T-helper 1 cell treated with Interleukin-12 subunit alpha and Interleukin-12 subunit beta and Interleukin-4 antibody, amounts not matched to agents 30 μg/mL and 1 μg/mL, for 36 hours (primary cell): ENCODE results near the gene RNASEH2B.

Experiments used
- H3K27ac Mint-ChIP-seq: one replicate; pipeline ENCODE4 v1.8.0; 2021; ENCODE audit warnings: mild to moderate bottlenecking, mixed read lengths
- H3K27me3 Mint-ChIP-seq: one replicate; pipeline ENCODE4 v1.8.0; 2021; ENCODE audit warnings: low read depth, mixed read lengths
- H3K36me3 Mint-ChIP-seq: one replicate; pipeline ENCODE4 v1.8.0; 2021; ENCODE audit warnings: low read depth, mixed read lengths
- H3K4me1 Mint-ChIP-seq: one replicate; pipeline ENCODE4 v1.8.0; 2021; ENCODE audit warnings: low read depth, mixed read lengths
- H3K4me3 Mint-ChIP-seq: one replicate; pipeline ENCODE4 v1.8.0; 2021; ENCODE audit warnings: mild to moderate bottlenecking, moderate library complexity, mixed read lengths
- H3K9me3 Mint-ChIP-seq: one replicate; pipeline ENCODE4 v1.8.0; 2021; ENCODE audit warnings: mixed read lengths

RNASEH2B gene

GRCh38 chr13:50940509-50940908 lies 30.9 kb downstream of the RNASEH2B start:
- H3K4me1 Mint-ChIP-seq = peaks cover 1% of the 10 kb centered on the region
- H3K27ac Mint-ChIP-seq = no peak overlapping the region

DNA sequence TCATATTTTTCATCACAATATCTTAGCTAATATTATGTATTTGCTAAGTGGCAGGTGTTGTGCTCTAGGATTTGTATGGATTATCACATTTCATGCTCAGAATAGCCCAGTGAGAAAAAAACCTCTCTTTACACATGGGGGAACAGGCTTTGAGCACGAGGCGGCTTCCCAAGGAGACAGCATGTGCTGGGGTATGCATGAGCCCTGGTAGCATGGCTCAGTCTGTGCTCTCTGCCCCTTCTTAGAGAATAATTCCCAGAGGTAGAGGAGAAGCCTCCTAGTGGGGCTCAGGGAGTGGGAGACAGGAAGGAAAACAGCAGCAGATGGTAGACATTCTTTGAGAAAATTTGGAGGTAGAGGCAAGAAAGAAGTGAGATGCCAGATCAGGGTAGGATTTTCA lies 31.6 kb downstream of the RNASEH2B start:
- no peak overlapping the region for H3K27ac Mint-ChIP-seq

More at GRCh38 chr13:50940509-50940908, 30.9 kb downstream of the RNASEH2B start:
- no peaks in the 10 kb centered on the region for H3K27me3 Mint-ChIP-seq
- H3K9me3 Mint-ChIP-seq = peaks cover 9% of the 10 kb centered on the region
- peaks cover 55% of the 10 kb centered on the region for H3K36me3 Mint-ChIP-seq
- H3K4me3 Mint-ChIP-seq = no peak overlapping the region

GRCh38 chr13:50942630-50943311 lies 33.2 kb downstream of the RNASEH2B start:
- peaks cover 45% of the 10 kb centered on the region for H3K36me3 Mint-ChIP-seq
- no peaks in the 10 kb centered on the region for H3K27me3 Mint-ChIP-seq
- H3K4me1 Mint-ChIP-seq = peaks cover 1% of the 10 kb centered on the region
- no peak overlapping the region for H3K27ac Mint-ChIP-seq
- H3K9me3 Mint-ChIP-seq = peaks cover 3% of the 10 kb centered on the region
- no peak overlapping the region for H3K4me3 Mint-ChIP-seq

More for the DNA sequence above, 31.6 kb downstream of the RNASEH2B start:
- peaks cover 5% of the 10 kb centered on the region for H3K9me3 Mint-ChIP-seq
- no peaks in the 10 kb centered on the region for H3K27me3 Mint-ChIP-seq
- H3K4me3 Mint-ChIP-seq = no peak overlapping the region
- peaks cover 51% of the 10 kb centered on the region for H3K36me3 Mint-ChIP-seq
- H3K4me1 Mint-ChIP-seq = peaks cover 1% of the 10 kb centered on the region

GRCh38 chr13:50945669-50946068 lies 36.1 kb downstream of the RNASEH2B start:
- Mint-ChIP-seq H3K4me3 (no peak overlapping the region), H3K27me3 (no peaks in the 10 kb centered on the region), H3K4me1 (peaks cover 1% of the 10 kb centered on the region), H3K27ac (no peak overlapping the region), H3K36me3 (peaks cover 49% of the 10 kb centered on the region), H3K9me3 (no peaks in the 10 kb centered on the region)

GRCh38 chr13:50948601-50949000 lies 39.0 kb downstream of the RNASEH2B start:
- Mint-ChIP-seq H3K9me3 (no peaks in the 10 kb centered on the region), H3K27me3 (no peaks in the 10 kb centered on the region), H3K27ac (no peak overlapping the region), H3K4me3 (no peak overlapping the region), H3K4me1 (peaks cover 1% of the 10 kb centered on the region), H3K36me3 (peaks cover 45% of the 10 kb centered on the region)

DNA sequence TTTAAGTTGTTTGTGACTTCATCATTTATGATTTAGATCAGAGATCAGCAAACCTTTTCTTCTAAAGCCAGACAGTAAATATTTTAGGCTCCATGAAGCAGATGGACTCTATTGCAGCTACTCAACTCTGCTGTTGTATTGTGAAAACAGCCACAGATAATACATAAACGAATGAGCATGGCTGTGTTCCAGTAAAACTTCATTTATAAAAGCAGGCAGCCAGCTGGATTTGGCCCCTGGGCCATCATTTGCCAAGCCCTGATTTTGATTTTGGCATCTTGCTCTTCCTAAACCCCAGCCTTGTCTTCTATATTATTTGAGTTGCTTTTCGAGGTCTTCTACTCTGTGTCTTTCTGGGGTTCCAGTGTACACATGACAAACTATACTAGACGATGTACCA lies 41.3 kb downstream of the RNASEH2B start:
- no peak overlapping the region for H3K4me3 Mint-ChIP-seq
- no peaks in the 10 kb centered on the region for H3K9me3 Mint-ChIP-seq
- peaks cover 39% of the 10 kb centered on the region for H3K36me3 Mint-ChIP-seq
- H3K4me1 Mint-ChIP-seq = no peaks in the 10 kb centered on the region
- H3K27me3 Mint-ChIP-seq = no peaks in the 10 kb centered on the region
- no peak overlapping the region for H3K27ac Mint-ChIP-seq

- Mint-ChIP-seq H3K27me3 (no peaks in the 10 kb centered on the region), H3K27ac (no peak overlapping the region), H3K4me3 (no peak overlapping the region), H3K4me1 (no peaks in the 10 kb centered on the region), H3K9me3 (no peaks in the 10 kb centered on the region), H3K36me3 (peaks cover 39% of the 10 kb centered on the region)
Measured at GRCh38 chr13:50951366-50951765, 41.8 kb downstream of the RNASEH2B start.

DNA sequence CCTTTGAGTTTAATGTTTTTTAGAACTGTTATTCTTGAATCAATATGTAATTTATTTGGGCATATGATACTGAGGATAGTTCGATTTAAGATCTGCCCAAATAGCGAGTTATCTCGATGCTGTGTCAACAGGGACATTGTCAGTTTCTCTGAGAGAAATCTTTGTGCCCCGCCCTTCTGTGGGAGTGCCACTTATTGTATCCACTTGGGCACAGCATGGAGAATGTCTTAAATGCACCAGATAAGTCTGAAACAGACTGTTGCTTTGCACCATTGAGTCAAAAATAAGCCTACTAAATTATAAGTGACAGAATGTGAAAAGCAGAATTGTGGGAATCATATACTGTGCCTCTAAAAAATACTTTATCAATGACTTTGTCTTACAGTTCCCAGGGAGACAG lies 45.6 kb downstream of the RNASEH2B start:
- H3K4me3 Mint-ChIP-seq = no peak overlapping the region
- H3K9me3 Mint-ChIP-seq = no peaks in the 10 kb centered on the region
- no peaks in the 10 kb centered on the region for H3K27me3 Mint-ChIP-seq
- H3K4me1 Mint-ChIP-seq = peaks cover 3% of the 10 kb centered on the region
- H3K27ac Mint-ChIP-seq = no peak overlapping the region
- H3K36me3 Mint-ChIP-seq = peaks cover 38% of the 10 kb centered on the region

GRCh38 chr13:50955798-50956197 lies 46.2 kb downstream of the RNASEH2B start:
- Mint-ChIP-seq H3K4me3 (no peak overlapping the region), H3K4me1 (peaks cover 3% of the 10 kb centered on the region), H3K27me3 (no peaks in the 10 kb centered on the region), H3K36me3 (peaks cover 36% of the 10 kb centered on the region), H3K9me3 (no peaks in the 10 kb centered on the region), H3K27ac (no peak overlapping the region)

- no peaks in the 10 kb centered on the region for H3K9me3 Mint-ChIP-seq
- no peak overlapping the region for H3K4me3 Mint-ChIP-seq
- no peaks in the 10 kb centered on the region for H3K27me3 Mint-ChIP-seq
- no peak overlapping the region for H3K27ac Mint-ChIP-seq
- H3K4me1 Mint-ChIP-seq = peaks cover 3% of the 10 kb centered on the region
- H3K36me3 Mint-ChIP-seq = peaks cover 40% of the 10 kb centered on the region
Measured at GRCh38 chr13:50957620-50958019, 48.0 kb downstream of the RNASEH2B start.

DNA sequence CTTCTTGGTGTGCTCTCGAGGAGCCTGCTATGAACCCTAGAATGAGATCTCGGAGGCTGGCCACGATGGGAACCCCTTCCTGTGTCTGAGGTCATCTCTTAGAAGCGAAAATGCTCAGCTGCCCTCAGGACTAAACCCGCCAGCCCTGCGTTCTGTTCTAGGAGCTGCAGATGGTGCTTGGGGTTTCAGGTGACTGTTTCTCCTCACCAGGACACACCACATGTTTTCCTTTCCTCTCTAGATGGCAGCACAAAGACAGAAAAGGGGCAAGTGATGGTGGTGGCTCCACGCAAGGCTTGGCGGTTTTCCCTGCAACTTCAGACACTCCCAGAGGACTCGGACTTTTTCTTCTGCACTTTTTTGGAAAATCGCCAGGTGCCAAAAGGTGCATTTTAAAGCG lies 60.1 kb downstream of the RNASEH2B start:
- Mint-ChIP-seq H3K4me3 (no peak overlapping the region), H3K4me1 (peaks cover 2% of the 10 kb centered on the region), H3K27ac (no peak overlapping the region), H3K9me3 (no peaks in the 10 kb centered on the region), H3K27me3 (no peaks in the 10 kb centered on the region), H3K36me3 (peaks cover 40% of the 10 kb centered on the region)

GRCh38 chr13:50970956-50971355 lies 61.4 kb downstream of the RNASEH2B start:
- peaks cover 2% of the 10 kb centered on the region for H3K4me1 Mint-ChIP-seq
- no peak overlapping the region for H3K4me3 Mint-ChIP-seq

GRCh38 chr13:50974268-50974667 lies 64.7 kb downstream of the RNASEH2B start:
- Mint-ChIP-seq H3K4me3 (no peak overlapping the region), H3K9me3 (no peaks in the 10 kb centered on the region), H3K27ac (no peak overlapping the region), H3K4me1 (peaks cover 2% of the 10 kb centered on the region), H3K36me3 (peaks cover 39% of the 10 kb centered on the region), H3K27me3 (no peaks in the 10 kb centered on the region)

More at GRCh38 chr13:50970956-50971355, 61.4 kb downstream of the RNASEH2B start:
- Mint-ChIP-seq H3K9me3 (no peaks in the 10 kb centered on the region), H3K27ac (no peak overlapping the region), H3K27me3 (no peaks in the 10 kb centered on the region), H3K36me3 (peaks cover 42% of the 10 kb centered on the region)

DNA sequence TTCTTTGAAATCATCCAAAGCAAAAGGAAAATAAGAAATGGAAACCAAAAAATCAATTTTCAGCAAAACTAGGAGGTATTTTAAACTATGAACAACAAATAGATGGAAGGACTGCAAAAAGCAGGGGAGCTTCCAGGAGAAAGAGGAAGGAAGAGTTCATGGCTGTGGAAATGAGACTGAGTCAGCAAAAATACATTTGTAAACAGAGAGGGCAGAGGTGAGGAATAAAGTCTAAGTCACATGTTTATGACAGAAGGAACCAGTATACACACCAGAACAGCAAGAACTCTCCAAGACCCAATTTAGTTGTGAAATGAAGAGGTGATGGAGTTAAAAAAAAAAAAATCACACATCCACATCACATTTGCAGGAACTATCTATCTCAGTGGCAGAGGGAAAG lies 69.6 kb downstream of the RNASEH2B start:
- Mint-ChIP-seq H3K9me3 (peaks cover 7% of the 10 kb centered on the region), H3K27me3 (no peaks in the 10 kb centered on the region), H3K4me3 (no peak overlapping the region), H3K36me3 (peaks cover 18% of the 10 kb centered on the region), H3K4me1 (no peaks in the 10 kb centered on the region), H3K27ac (no peak overlapping the region)

DNA sequence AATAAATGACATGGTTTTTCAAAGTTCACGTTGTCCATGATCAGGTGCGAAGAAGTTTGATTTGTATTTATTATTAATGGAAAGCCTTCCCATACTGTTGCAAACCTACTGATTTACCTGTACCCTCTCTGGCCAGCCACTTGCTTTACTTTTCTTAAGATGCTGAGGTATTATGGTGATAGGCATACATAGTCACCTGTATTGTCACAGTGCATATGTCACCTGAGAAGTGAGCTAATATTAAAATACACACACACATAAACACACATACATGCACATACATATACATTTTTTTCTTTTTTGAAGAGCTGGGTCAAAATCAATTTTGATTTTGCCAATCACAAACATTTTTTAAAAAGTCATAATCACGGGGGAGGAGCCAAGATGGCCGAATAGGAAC lies 72.1 kb downstream of the RNASEH2B start:
- H3K36me3 Mint-ChIP-seq = peaks cover 6% of the 10 kb centered on the region
- H3K27me3 Mint-ChIP-seq = no peaks in the 10 kb centered on the region
- H3K9me3 Mint-ChIP-seq = peaks cover 10% of the 10 kb centered on the region
- peak overlapping the region; percentile 44 for H3K4me3 Mint-ChIP-seq
- no peaks in the 10 kb centered on the region for H3K4me1 Mint-ChIP-seq
- no peak overlapping the region for H3K27ac Mint-ChIP-seq
